NCI-H748 (cell line): ENCODE measurements around the gene CPAMD8.
"Not testable (repeated sequence)": the region's sequence is repeated elsewhere in the genome, so short reads cannot be mapped to it uniquely, and the experiment has no call there.

Experiments
- DNase-seq: peaks from one replicate; lab custom pipeline; 2025; ENCODE audit not compliant: unreplicated experiment; lab: John Stamatoyannopoulos, UW

Gene CPAMD8

GRCh38 chr19:17002455-17002854 lies 24.2 kb downstream of the CPAMD8 start:
- no peak for DNase-seq

GRCh38 chr19:17001603-17002183 lies 24.9 kb downstream of the CPAMD8 start:
- DNase-seq, result no peak

GRCh38 chr19:16998635-16999194 lies 27.9 kb downstream of the CPAMD8 start:
- no peak for DNase-seq

- not testable (repeated sequence) for DNase-seq
Measured at GRCh38 chr19:16996838-16997490, 29.6 kb downstream of the CPAMD8 start.

- DNase-seq, result no peak
Measured at GRCh38 chr19:16988661-16989060, 37.9 kb downstream of the CPAMD8 start.

GRCh38 chr19:16985403-16985802 lies 41.2 kb downstream of the CPAMD8 start:
- DNase-seq, result no peak

DNA sequence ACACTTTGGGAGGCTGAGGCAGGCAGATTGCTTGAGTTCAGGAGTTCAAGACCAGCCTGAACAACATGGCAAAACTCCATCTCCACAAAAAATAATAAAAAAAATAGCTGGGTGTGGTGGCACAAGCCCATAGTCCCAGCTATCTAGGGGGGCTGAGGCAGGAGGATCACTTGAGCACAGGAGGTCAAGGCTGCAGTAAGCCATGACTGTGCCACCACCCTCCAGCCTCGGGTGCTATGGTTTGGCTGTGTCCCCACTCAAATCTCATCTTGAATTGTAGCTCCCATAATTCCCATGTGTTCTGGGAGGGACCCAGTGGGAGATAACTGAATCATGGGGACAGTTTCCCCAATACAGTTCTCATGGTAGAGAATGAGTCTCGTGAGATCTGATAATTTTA lies 44.0 kb downstream of the CPAMD8 start:
- not testable (repeated sequence) for DNase-seq

GRCh38 chr19:16978839-16979802 lies 47.5 kb downstream of the CPAMD8 start:
- no peak for DNase-seq

DNA sequence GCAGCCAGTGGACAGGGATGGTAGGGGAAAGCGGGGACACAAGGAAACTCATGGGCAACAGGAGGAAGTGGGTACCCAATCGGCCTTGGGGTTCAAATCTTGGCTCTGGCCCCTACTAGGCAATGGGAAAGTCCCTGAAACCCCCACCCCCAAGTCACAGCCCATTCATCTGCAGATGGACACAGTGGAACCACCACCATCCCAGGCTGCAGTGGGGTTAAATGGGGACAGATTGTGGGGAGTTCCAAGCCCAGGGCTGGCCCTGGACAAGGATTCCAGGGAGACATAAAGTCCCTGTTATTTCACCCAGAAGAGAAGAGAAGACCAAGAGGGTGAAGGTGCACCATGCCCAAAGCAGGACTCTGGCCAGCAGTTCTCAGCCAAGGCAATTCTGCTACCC lies 48.5 kb downstream of the CPAMD8 start:
- DNase-seq, result no peak

DNA sequence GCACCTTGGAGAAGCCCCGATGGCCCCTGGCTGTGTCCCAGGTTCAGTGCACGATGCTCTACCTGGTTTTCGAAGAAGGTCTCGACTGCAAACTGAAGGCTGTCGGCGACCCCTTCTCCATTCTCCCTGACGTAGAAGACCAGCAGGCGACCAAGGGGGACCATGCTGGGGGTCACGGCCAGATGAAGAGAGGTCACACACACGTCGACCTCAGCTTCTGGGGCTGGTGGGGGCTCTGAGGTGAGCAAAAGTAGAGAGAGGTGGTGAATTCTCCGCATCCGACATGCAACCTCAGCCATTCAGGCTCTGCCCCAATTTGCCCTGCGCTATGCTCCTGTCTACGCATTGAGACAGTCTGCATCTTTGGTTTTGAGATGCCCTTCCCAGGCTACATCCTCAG lies 49.3 kb downstream of the CPAMD8 start:
- no peak for DNase-seq

DNA sequence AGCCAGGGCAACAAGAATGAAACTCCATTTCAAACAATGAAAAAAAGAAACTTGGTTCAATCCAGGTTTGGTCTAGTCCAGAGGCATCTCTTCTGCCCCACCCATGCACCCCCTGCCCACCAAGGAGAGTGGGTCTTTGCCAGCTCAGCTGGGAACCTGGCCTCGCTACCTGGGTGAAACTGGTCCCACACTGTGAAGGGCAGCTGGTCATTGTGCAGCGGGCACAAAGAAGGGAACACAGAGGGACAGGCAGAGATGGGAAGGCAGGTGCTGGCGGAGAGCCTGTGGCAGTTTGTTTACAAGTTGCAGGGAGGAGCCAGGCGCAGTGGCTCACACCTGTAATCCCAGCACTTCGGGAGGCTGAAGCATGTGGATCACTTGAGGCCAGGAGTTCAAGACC lies 50.2 kb downstream of the CPAMD8 start:
- peak; percentile 14 for DNase-seq

DNA sequence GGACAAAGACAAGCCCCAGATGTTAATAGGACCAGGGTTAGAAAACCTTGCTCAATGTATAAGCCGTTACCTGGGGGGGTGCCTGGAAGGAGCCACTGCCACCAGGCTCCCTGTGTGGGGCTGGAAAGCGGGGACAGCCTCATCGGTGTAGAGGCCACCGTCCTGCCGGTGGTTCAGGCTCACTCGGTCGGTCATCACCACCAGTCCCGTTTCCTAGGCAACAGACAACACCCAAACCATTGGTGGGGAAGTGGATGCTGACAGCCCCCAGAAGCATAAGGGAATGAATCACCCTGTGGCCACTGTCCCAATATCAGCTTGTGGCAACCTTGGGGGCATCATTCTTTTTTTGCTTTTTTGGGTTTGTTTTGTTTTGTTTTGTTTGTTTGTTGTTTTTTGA lies 55.8 kb downstream of the CPAMD8 start:
- DNase-seq, result no peak

GRCh38 chr19:16969135-16969534 lies 57.5 kb downstream of the CPAMD8 start:
- peak; percentile 2 for DNase-seq

- peak; percentile 70 for DNase-seq
Measured at GRCh38 chr19:16960996-16961822, 65.4 kb downstream of the CPAMD8 start.

DNA sequence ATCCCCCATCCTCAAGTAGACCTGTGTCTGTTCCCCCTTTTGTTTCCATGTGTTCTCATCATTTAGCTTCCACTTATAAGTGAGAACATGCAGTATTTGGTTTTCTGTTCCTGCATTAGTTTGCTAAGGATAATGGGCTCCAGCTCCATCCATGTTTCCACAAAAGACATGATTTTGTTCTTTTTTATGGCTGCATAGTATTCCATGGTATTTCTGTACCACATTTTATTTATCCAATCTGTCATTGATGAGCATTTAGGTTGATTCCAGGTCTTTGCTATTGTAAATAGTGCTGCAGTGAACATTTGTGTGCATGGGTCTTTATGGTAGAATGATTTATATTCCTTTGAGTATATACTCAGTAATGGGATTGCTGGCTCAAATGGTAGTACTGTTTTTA lies 68.3 kb downstream of the CPAMD8 start:
- not testable (repeated sequence) for DNase-seq

- DNase-seq, result no peak
Measured at GRCh38 chr19:16957855-16958254, 68.8 kb downstream of the CPAMD8 start.

DNA sequence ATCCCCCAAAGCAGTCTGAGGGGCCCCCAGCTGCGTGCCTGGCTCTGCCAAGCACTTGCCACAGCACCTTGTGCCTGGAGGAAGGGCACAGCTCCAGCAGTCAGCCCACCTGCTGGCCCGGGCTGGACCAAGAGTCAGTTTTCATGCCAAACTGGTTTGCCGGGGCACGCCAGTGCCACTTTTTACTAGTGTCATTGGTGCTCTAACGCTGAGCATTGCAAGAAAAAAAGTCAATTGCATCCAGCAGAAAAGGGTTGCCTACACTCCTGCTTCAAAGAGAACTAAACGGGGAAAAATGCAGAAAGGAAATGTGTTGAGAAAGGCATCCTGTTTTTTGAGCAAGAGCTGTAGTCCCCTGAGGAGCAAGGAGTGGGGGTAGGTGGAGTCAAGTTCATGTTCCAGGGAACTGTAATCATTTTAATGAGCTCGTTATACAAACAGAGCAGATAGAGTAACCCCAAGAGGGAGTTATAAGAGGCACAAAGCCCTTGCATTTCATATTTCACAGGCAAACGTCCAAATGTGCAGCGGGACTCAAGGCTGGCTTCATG lies 69.4 kb downstream of the CPAMD8 start:
- peak; percentile 18 for DNase-seq

DNA sequence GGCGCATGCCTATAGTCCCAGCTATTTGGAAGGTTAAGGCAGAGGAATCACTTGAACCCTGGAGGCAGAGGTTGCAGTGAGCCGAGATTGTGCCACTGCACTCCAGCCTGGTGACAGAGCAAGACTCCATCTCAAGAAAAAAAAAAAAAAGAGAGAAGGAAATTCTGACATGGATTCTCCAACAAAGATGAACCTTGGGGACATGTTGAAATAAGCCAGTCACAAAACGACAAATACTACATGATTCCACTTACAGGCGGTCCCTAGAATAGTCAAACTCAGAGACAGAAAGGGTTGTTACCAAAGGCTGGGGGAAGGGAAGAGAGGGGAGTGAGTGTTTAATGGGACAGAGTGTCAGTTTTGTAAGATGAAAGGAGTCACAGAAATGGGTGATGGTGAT lies 71.4 kb downstream of the CPAMD8 start:
- no peak for DNase-seq

DNA sequence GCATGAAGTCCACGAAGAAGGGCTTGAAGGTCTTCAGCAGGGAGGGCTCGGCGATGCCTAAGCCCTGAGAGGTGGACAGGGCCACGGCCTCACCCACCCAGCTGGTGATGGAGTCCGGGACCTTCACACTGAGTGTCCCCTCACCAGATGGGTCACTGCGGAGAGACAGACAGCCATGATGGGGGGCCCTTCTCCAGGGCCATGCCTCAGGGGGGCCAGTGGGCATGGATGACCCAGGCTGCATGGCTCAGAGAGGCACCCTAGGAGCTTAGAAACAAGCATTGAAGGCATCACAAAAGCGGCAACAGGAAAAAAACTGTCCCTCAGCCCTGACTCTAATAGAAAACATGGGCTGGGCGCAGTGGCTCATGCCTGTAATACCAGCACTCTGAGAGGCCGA lies 74.6 kb downstream of the CPAMD8 start:
- DNase-seq, result no peak

GRCh38 chr19:16951529-16951928 lies 75.1 kb downstream of the CPAMD8 start:
- no peak for DNase-seq
